GM18951 (cell line): Measurements from ENCODE around the gene HGFAC.

Experiments used
- POLR2A ChIP-seq: IDR thresholded peaks from 4 replicates; pipeline ENCODE4 v1.6.1; 2011; ENCODE audit warnings: mild to moderate bottlenecking; ENCODE audit not compliant: insufficient read length, insufficient read depth; ENCODE audit errors: extremely low read depth
- in situ Hi-C: fragments of 300-500 bp; cut with MboI; formaldehyde crosslinking; loops from one replicate; pipeline ENCODE4 v1.12.0; 2022; ENCODE audit warnings: low sequenced_read_pairs, mixed read lengths, inconsistent platforms; ENCODE audit not compliant: unreplicated experiment

Gene HGFAC

DNA sequence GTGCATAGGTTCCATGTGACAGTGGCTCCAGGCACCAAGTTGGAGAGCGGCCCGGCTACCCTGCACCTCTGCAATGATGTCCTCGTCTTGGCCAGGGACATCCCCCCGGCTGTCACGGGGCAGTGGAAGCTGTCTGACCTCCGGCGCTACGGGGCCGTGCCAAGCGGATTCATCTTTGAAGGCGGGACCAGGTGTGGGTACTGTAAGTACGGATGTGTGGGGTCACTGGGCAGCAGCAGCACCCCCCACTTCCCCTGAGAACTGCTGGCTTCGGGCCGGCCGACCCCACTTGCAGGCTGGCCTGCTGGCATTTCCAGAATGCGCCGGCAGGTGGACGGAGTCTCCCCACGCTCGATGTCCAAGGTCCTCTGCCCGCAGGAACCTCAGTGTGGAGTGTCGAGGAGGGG lies 34.6 kb downstream of the HGFAC start:
- in situ Hi-C loops = no loop called here
- TF ChIP-seq POLR2A = no peak

DNA sequence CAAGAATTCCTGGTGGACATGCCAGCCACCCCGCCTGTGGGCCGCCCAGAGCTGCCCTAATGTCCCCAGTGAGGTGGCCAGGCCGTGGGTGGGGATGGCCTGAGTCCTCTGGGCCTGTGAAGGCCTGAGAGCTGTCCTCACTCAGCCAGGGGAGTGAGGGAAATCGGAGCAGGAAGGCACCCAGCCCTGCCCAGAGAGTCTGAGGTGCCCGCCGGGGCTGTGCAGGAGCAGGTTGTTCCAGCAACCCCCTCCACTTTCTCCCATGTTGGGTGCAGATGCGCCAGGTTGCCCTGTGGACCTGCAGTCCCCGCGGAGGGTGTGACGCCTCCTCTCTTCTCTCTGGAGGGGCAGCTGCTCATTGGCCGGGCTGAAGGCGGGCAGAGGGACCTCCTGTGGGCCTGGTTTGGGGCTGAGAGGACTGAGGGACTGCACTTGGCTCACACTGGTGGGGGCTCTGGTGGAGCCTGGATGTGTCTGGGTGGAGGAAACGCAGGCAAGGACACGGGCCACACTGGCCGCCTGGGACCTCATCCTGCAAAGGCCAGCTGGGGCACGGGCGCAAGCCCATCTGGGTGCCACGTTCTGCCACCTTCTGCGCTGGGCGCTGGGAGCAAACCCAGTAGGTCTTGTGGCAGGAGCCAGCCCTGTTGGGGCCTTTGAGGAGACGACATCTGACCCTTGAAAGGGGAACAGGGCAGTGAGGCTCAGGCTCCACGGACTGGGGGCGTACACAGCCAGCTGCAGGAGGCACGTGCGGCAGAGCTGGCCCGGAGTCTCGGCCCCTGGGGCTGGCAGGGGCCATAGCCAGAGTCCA lies 35.4 kb downstream of the HGFAC start:
- in situ Hi-C loops = no loop called here
- no peak for TF ChIP-seq POLR2A

DNA sequence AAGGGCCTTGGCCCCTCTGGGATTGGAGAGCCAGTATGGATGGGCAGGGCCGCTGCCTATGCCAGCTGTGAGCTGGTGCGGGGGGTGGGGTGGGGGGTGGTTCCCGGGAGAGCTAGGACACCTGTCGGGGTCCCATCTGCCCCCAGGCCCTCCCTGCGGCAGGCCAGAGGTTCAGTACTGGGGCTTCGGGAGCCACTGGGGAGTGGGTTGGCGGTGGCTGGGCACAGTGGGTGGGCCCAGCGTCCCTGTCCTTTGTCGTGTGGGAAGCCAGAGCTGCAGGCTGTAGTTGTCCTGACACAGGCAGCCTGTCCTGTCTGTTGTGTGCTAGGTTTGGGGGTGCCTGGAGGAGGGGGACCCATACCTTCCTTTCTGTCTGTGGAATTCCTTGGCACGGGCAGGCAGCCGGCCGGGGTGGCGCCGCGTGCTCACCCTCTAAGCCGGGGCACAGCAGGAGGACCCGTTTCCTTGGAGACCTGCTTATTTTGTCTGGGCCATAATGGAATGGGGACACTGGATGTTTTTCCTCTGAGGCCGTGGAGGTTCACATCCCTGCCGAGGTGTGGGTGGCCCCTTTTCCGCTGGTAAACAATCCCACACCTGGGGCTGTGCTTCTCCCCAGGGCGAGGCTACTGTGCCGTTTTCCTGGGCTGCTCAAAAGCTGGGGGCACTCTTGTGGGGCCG lies 36.1 kb downstream of the HGFAC start:
- TF ChIP-seq POLR2A = no peak
- in situ Hi-C loops = no loop called here

DNA sequence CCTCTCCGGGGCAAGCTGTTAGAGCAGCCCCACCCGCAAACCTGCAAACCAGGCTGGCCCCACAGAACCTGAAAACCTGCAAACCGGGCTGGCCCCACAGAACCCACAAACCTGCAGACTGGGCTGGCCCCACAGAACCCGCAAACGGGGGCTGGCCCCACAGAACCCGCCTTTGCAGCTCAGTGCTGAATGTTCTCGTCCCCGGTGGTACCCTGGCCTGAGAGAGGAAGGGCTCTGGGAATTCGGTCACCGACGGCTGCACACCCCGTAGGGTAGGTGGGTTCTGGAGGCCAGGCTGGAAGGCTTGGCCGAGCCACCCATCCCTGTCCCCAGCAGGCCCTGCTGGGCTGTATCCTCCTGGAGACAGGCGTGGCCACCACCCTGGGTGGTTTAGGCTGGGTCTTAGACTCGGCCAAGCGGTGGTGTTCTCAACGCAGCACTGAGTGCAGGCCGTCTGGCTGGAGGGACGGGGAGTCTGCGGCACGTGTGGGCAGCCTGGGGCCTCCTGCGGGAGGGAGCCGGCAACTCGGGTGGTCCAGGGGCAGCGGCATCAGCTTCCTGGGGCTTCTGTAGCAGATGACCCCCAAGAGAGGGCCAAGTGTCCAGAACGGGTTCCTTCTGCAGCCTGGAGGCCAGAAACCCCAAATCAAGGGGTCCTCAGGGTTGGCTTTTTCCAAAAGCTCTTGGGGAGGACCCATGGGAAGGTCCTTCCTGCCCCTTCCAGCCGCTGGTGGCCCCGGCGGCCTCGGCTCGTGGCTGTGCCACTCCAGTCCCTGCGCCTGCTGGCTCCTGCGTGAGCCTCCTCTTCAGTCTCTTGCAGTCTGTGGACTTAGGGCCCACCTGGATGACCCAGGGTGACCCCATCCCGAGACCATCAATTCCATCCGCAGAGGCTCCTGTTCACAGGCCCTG lies 36.9 kb downstream of the HGFAC start:
- in situ Hi-C loops = no loop called here
- no peak for TF ChIP-seq POLR2A

DNA sequence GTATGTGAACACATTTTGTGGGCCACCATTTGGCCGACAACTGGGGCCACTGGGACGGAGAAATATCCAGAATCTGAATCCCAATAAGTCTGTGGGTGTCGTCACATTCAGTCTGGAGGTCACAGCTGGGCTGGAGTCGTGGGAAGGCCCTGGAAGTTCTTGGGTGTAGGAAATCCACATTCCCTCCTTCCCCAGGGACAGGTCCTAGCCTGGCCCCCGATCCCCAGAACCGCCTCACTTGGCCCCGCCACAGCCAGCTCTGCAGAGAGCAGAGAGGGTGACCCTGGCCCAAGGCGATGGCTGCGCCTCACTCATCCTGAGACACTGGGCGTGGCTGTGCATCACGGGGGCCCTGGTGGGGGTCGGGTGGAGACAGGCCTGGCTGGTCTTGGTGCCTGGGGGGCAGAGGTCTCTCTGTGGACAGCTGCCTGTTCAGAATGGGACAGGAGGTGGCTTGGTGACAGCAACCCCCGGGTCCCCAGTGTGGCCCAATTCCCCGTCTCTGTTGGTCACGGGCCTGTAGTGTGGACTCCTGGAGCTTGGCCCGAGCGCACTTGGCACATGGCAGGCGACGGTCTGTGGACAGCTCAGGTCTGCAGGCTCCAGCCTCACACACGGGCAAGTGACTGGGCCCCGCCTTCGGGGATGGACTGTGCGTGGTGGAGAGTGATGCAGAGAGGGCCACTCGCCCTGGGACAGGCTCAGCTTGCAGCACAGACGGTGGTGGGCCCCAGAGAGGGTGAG lies 37.8 kb downstream of the HGFAC start:
- in situ Hi-C loops = no loop called here
- no peak for TF ChIP-seq POLR2A

DNA sequence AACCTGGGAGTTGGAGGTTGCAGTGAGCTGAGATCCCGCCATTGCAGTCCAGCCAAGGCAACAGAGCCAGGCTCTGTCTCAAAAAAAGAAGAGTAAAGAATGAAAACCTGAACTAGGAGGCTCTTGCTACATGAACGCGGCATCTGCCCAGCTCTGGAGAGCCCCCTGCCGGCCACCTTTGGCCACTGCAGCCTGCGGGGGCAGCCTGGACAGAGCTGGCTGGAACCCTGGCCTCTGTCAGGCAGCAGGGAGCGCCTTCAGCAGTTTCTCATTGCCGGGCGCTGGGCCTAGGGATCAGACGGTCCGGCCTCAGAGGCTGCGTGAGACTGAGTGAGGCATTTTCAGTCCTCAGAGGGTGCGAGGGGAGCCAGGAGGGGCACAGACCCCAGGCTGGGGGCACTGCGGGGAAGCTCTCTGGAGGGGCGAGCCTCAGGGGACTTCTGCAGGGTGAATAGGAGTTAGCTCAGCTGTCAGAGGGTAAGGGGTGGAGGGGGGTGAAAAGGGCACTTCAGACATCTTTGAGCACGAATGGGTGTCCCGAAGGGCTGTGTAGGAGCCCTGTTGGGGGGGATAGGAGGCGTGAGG lies 38.9 kb downstream of the HGFAC start:
- in situ Hi-C loops = no loop called here
- TF ChIP-seq POLR2A = no peak

DNA sequence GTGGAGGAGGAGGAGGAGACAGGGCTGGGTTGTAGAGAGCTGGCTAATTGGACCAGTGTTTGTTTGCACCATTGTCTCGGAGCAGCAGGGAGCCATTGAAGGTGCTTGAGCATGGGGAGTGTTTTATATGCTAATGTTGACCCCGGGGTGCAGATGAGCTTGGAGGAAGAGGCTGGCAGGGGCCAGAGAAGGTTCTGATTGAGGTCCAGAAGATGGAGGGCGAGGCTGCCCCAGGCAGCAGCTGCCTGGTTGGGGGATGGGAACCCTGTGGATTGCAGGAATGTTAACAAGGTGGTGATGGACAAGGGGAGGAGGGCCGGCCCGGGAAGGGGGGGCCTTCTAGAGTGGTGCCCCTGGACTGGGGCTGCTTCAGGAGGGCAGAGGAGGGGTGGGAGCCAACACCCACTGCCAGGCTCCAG lies 39.4 kb downstream of the HGFAC start:
- TF ChIP-seq POLR2A = no peak
- in situ Hi-C loops = no loop called here

DNA sequence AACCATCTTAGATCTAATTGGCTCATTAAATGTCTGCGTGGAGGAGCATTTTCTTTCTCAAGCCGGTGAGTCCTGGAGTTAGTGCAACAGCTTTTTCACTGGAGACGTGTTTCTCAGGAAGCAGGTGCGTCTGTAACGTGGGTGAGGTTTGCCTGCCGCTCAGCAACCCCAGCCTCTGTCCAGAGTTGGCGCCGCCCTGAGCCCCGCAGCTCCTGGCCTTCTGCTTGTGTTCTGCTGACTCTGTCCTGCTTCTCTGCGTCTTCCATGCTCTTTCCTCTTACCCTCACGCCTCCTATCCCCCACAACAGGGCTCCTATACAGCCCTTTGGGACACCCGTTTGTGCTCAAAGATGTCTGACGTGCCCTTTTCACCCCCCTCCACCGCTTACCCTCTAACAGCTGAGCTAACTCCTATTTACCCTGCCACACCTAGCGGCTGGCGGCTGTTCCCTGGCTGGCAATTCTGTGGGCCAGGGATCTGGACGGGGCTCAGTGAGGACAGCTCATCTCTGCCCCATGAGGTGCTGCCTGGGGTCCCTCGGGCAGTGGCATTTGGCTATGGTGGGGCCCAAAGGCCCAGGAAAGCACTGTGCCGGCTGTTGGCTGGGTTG lies 40.1 kb downstream of the HGFAC start:
- in situ Hi-C loops = no loop called here
- TF ChIP-seq POLR2A = no peak

DNA sequence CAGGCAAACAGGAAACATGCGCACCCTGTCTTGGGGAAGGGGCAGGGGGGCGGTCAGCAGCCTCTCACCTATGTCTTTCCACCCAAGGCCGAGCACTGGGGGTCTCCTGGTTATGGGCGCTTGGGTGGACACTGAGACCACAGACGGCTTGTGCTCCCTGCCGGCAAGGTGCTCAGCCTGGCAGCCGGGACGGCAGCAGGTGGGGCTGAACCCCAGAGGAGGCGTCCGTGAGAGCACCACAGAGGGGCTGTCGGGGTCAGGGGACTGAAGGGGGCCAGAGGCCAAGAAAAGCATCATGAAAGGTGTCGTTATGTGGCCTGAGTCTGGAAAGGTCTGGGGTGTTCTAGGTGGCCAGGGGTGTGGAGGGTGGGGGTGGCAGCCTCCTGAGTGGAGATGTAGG lies 40.9 kb downstream of the HGFAC start:
- no peak for TF ChIP-seq POLR2A
- in situ Hi-C loops = no loop called here

DNA sequence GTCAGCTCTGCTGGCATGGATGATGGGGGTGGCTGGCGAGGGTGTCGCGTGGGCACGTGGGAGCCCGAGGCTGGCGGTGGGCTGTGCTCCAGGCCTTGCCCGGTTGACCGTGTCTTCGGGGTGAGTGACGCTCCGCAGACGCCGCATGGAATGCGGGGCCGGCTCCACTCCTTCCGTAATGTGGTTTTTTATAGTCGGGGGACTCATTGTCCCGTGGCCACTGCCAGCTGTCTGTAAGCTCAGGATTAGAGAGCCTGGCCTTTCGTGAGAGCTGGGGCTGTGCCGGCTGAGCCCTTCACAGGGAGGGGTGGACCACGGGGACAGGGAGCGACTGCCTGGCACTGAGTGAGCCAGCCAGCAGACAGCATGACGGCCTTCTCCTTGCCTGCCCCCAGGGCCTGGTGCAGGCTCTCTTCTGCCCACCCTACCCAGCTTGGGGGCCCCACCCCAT lies 41.7 kb downstream of the HGFAC start:
- in situ Hi-C loops = no loop called here
- TF ChIP-seq POLR2A = no peak

DNA sequence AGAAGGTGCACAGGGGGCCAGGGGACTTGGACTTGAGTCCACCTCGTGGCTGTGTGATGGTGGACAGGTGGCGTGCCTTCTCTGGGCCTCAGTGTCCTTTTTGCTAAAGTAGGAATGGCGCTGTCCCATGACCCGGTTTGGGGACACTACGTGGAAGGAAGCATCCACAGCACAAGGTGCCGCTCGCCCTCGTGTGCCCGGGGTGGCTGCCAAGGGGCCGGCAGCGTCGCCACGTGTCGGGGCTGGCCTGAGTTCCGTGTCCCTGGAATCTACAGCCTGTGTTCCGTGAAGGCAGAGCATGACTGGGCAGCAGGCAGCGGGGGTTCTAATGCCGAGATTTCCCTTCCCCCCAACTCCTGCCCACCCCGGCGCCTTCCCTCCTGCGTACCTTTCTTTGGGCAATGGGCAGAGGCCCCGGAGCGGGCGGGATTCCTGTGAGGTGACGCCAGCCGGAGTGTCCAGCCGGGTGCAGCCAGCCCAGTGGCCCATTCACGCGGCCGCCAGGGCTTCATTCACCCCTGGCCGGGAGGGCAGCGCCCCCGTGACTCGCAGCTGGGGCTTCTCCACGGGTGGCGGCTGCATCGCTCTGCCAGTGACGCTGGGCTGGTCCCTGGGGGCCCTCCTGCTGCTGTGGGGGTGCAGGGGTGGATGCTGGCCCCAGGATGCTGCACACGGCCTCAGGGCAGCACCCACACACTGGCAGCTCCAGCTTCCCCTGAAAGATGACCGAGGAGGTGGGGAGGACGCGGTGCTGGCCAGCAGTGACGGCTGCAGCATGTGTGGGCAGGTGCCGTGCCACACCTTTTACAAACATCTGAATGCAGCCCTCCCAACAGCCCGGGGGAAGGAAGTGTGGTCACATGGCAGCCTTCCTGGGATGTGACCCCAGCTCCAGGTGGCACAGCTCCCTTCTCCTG lies 42.5 kb downstream of the HGFAC start:
- no peak for TF ChIP-seq POLR2A
- in situ Hi-C loops = no loop called here
